ENCODE measurements around the gene EXOC6.

DNA sequence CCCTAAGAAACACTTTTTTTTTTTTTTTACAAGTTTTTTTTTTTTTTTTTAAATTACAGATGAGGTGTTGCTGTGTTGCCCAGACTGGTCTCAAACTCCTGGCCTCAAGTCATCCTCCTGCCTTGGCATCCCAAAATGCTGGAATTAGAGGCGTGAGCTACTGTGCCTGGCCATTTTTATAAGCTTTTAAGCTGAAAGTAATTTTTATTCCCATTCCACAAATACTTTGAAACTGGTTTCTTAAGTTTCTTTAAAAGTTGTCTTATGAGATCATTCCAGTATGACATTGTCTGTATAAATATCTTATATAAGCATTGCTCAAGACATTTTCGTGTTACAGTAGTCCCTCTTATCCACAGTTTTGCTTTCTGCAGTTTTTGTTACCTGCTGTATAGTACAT lies 150.9 kb downstream of the EXOC6 start:
- TF ChIP-seq, protein P1, sequence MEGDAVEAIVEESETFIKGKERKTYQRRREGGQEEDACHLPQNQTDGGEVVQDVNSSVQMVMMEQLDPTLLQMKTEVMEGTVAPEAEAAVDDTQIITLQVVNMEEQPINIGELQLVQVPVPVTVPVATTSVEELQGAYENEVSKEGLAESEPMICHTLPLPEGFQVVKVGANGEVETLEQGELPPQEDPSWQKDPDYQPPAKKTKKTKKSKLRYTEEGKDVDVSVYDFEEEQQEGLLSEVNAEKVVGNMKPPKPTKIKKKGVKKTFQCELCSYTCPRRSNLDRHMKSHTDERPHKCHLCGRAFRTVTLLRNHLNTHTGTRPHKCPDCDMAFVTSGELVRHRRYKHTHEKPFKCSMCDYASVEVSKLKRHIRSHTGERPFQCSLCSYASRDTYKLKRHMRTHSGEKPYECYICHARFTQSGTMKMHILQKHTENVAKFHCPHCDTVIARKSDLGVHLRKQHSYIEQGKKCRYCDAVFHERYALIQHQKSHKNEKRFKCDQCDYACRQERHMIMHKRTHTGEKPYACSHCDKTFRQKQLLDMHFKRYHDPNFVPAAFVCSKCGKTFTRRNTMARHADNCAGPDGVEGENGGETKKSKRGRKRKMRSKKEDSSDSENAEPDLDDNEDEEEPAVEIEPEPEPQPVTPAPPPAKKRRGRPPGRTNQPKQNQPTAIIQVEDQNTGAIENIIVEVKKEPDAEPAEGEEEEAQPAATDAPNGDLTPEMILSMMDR (IDR thresholded peaks at IDR 0.05): no peak
- no peak for TF ChIP-seq POLR2A (IDR thresholded peaks at IDR 0.05)
